Neutrophil (primary cell): ENCODE data around the gene DYDC1.

Experiments
- H3K27ac ChIP-seq: fragments of 200-600 bp; sonication (generic); 2 replicates; pipeline ENCODE4 v1.5.1; 2016; ENCODE audit warnings: mild to moderate bottlenecking, moderate library complexity
- H3K27me3 ChIP-seq: fragments of 200-600 bp; sonication (generic); 2 replicates; pipeline ENCODE4 v1.6.0; 2016; ENCODE audit warnings: mild to moderate bottlenecking
- H3K36me3 ChIP-seq: fragments of 200-600 bp; sonication (generic); 2 replicates; pipeline ENCODE4 v1.5.1; 2017
- H3K4me1 ChIP-seq, 2 experiments: fragments of 200-600 bp in 1 of 2; sonication (generic) in 1 of 2; 1 replicate in 1 of 2; 2 replicates in 1 of 2; pipeline versions ENCODE4 v1.5.1 to v1.6.1; 2013 to 2016; ENCODE audit warnings: low read depth in 1 of 2, low read length in 1 of 2, mild to moderate bottlenecking in 1 of 2, moderate library complexity in 1 of 2; ENCODE audit not compliant: control insufficient read depth in 1 of 2, insufficient read depth in 1 of 2
- H3K4me3 ChIP-seq, 2 experiments: fragments of 200-600 bp in 1 of 2; sonication (generic) in 1 of 2; 1 replicate in 1 of 2; 2 replicates in 1 of 2; pipeline ENCODE4 v1.5.1; 2013 to 2016; ENCODE audit warnings: low read depth in 1 of 2, low read length in 1 of 2, mild to moderate bottlenecking in 1 of 2, moderate library complexity in 1 of 2
- H3K9me3 ChIP-seq: fragments of 200-600 bp; sonication (generic); 2 replicates; pipeline ENCODE4 v1.5.1; 2016
- TF ChIP-seq, protein P1 (sequence below): fragments of 200-600 bp; sonication (generic); IDR thresholded peaks from 2 replicates; pipeline ENCODE4 v1.5.1; 2016; ENCODE audit warnings: antibody characterized with exemption

DYDC1 gene

DNA sequence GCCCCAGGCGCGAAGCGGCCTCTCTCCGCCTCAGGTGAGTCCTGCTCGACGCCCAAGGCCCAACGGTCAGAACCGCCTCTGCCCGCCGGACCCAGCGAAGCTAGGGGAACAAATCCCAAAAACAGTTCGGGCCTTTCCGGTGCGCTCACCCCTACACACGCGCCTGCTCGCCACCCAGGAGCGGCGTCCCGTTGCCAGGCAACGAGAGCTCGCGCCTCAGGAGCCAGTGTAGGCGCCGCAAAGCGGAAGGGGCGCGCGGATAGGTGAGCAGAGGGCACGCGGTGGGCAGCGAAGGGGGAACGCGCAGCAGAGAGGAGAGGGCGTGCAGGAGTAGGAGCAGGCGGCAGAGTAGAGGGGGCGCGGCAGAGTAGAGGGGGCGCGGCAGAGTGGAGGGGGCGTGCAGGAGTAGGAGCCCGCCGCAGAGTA lies at the start of gene DYDC1, which contains the start of gene DYDC2:
Gene DYDC1, minus strand, starts transcription at position 193 of the 426 bp plus-strand sequence. CDS start 4,154 bp downstream, outside the sequence.
Gene DYDC2, plus strand, starts transcription at position 219 of the 426 bp plus-strand sequence. CDS start 5,663 bp downstream, outside the sequence.
- Histone ChIP-seq H3K4me3 (peak within 1 kb of the TSS in 1 of 2 experiments; percentile 32), H3K4me1 (peaks cover 4 to 10% of the 10 kb centered on the region in 2 experiments), H3K27ac (no peak within 1 kb of the TSS)

DNA sequence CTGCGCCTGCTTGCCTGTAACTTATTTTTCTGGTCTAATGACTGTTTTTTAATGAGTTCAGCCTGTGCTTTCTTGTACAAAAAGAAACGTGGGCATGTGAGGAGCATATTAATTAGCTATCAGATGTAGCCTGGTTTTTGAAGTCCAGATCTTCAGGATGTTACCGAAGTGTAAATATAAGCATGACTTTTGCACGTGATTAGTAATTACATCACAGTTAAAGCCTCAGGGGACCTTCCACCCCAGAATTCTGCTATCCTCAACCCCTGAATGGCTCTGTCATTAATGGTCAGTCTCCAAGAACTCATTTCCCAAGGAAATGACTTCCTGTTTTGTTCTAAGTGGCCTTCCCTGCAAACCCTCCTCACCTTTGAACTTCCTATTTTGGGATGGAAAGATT lies 49.6 kb upstream of the DYDC1 start:
- Histone ChIP-seq H3K9me3 (no peaks in the 10 kb centered on the region), H3K4me1 (peaks cover 13 to 14% of the 10 kb centered on the region in 2 experiments), H3K27ac (no peak overlapping the region), H3K4me3 (no peak overlapping the region), H3K27me3 (peaks cover 62% of the 10 kb centered on the region), H3K36me3 (no peaks in the 10 kb centered on the region)
- TF ChIP-seq, protein P1, sequence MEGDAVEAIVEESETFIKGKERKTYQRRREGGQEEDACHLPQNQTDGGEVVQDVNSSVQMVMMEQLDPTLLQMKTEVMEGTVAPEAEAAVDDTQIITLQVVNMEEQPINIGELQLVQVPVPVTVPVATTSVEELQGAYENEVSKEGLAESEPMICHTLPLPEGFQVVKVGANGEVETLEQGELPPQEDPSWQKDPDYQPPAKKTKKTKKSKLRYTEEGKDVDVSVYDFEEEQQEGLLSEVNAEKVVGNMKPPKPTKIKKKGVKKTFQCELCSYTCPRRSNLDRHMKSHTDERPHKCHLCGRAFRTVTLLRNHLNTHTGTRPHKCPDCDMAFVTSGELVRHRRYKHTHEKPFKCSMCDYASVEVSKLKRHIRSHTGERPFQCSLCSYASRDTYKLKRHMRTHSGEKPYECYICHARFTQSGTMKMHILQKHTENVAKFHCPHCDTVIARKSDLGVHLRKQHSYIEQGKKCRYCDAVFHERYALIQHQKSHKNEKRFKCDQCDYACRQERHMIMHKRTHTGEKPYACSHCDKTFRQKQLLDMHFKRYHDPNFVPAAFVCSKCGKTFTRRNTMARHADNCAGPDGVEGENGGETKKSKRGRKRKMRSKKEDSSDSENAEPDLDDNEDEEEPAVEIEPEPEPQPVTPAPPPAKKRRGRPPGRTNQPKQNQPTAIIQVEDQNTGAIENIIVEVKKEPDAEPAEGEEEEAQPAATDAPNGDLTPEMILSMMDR = no peak

More for the DNA sequence above, at the start of gene DYDC1, which contains the start of gene DYDC2:
- TF ChIP-seq, protein P1 = no peak
- Histone ChIP-seq H3K9me3 (no peaks in the 10 kb centered on the region), H3K27me3 (peaks cover 45% of the 10 kb centered on the region), H3K36me3 (no peaks in the 10 kb centered on the region)

DNA sequence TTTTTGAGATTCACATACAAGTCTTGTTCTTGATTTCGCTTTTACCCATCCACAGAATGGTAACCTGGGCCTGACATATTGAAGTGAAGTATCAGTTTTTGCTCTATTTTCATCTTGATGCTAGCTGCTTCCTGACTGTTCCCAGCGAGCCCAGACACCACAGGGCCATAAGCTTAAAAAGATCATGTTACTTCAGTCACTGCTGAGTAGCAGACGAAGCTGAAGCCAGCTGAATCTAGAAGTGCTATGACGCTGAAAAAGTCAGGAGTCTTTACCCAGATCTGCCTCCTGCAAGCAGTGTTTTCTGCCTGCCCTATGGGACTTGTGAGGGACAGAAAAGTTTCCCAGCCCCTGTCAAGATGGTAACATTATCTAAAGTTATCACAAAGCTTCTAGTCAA lies 49.1 kb upstream of the DYDC1 start:
- no peaks in the 10 kb centered on the region for H3K36me3 ChIP-seq
- no peaks in the 10 kb centered on the region for H3K9me3 ChIP-seq
- H3K27ac ChIP-seq = no peak overlapping the region
- no peak overlapping the region for H3K4me3 ChIP-seq
- H3K4me1 ChIP-seq = peaks cover 13 to 14% of the 10 kb centered on the region in 2 experiments
- TF ChIP-seq, protein P1 = no peak
- peaks cover 58% of the 10 kb centered on the region for H3K27me3 ChIP-seq

DNA sequence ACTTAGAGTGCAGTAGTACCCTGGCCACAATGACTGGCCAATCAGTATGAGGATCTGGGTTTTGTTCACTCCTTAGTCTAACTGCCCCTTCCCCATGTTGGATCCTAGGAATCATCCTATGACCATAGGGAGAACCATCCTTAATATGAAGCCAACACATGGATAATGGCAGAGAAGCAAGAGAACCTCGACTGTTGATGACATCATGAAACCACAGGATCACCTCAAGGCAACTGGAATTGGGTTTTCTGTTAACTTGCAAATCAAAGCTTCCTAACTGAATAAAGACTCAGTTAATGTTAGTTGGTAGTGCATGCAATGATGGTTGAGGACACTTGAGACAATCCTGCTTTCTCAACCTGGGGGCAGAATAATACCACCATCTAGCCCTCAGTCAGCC lies 48.5 kb upstream of the DYDC1 start:
- Histone ChIP-seq H3K27me3 (peaks cover 53% of the 10 kb centered on the region), H3K27ac (no peak overlapping the region), H3K4me1 (peaks cover 13 to 14% of the 10 kb centered on the region in 2 experiments), H3K36me3 (no peaks in the 10 kb centered on the region), H3K4me3 (no peak overlapping the region), H3K9me3 (no peaks in the 10 kb centered on the region)
- TF ChIP-seq, protein P1 = no peak

DNA sequence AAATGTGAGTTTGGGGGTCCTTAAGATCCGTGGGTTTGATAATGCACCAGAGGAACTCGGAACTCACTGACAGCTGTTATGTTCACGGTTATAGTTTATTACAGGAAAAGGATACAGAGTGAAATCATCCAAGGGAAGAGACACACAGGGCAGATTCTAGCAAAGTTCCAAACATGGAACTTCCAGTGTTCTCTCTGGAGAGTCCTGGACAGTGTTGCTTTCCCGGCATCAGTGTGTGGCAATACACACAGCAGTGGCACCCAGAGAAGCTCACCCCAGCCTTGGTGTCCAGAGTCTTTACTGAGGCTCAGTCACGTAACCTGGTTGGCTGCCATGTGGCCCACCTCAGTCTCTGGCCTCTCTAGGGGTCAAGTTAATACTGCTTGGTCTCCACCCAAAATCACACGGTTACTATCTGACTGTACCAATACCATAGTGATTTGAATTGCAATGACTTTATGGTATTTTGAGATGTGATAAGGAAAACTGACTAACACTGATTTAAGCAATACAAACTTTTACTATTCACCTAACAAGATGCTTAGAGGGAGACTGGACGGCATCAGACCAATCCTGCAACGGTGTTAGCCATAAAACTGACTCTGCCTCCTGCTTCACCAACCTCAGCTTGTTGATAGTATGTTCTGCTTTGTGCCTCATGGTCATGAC lies 43.7 kb upstream of the DYDC1 start:
- H3K4me3 ChIP-seq = no peak overlapping the region
- H3K27ac ChIP-seq = no peak overlapping the region
- no peaks in the 10 kb centered on the region for H3K36me3 ChIP-seq
- no peaks in the 10 kb centered on the region for H3K9me3 ChIP-seq
- peaks cover 17% of the 10 kb centered on the region for H3K27me3 ChIP-seq
- H3K4me1 ChIP-seq = no peaks in the 10 kb centered on the region
- TF ChIP-seq, protein P1 = no peak
